H1 (cell line): ENCODE data around the gene SOAT2.

Experiments
- ATF2 ChIP-seq: IDR thresholded peaks from 2 replicates; pipeline ENCODE4 v1.6.1; 2012; ENCODE audit warnings: low read length, inconsistent platforms
- CHD2 ChIP-seq: IDR thresholded peaks from 2 replicates; pipeline ENCODE4 v1.6.1; 2012; ENCODE audit warnings: low read length, improper control_type of control experiment
- CTCF ChIP-seq, 3 experiments: IDR thresholded peaks; 1 replicate in 2 of 3; 2 replicates in 1 of 3; pipeline versions ENCODE4 v1.5.1 to v1.6.1; 2011; ENCODE audit warnings: low read length in 3 of 3, mild to moderate bottlenecking in 3 of 3, inconsistent platforms in 2 of 3, low read depth in 1 of 3, moderate library complexity in 1 of 3; ENCODE audit not compliant: insufficient read depth in 1 of 3; ENCODE audit errors: control extremely low read depth in 1 of 3
- EZH2 ChIP-seq: fragments of 200-600 bp; sonication (generic); IDR thresholded peaks from 2 replicates; pipeline ENCODE4 v1.7.1; 2012; ENCODE audit warnings: low read depth, mild to moderate bottlenecking, moderate library complexity, low read length, inconsistent platforms; ENCODE audit not compliant: severe bottlenecking
- POLR2A ChIP-seq, 2 experiments: IDR thresholded peaks; 1 replicate in 1 of 2; 2 replicates in 1 of 2; pipeline ENCODE4 v1.6.1; 2011; ENCODE audit warnings: low read depth in 2 of 2, low read length in 2 of 2, mild to moderate bottlenecking in 2 of 2; ENCODE audit errors: control extremely low read depth in 1 of 2
- TAF1 ChIP-seq: IDR thresholded peaks from 2 replicates; pipeline ENCODE4 v1.6.1; 2011; ENCODE audit warnings: mild to moderate bottlenecking, low read depth, low read length
- TEAD4 ChIP-seq: IDR thresholded peaks from 2 replicates; pipeline ENCODE4 v1.6.1; 2012; ENCODE audit warnings: low read depth, low read length, inconsistent platforms, mixed read lengths

DNA sequence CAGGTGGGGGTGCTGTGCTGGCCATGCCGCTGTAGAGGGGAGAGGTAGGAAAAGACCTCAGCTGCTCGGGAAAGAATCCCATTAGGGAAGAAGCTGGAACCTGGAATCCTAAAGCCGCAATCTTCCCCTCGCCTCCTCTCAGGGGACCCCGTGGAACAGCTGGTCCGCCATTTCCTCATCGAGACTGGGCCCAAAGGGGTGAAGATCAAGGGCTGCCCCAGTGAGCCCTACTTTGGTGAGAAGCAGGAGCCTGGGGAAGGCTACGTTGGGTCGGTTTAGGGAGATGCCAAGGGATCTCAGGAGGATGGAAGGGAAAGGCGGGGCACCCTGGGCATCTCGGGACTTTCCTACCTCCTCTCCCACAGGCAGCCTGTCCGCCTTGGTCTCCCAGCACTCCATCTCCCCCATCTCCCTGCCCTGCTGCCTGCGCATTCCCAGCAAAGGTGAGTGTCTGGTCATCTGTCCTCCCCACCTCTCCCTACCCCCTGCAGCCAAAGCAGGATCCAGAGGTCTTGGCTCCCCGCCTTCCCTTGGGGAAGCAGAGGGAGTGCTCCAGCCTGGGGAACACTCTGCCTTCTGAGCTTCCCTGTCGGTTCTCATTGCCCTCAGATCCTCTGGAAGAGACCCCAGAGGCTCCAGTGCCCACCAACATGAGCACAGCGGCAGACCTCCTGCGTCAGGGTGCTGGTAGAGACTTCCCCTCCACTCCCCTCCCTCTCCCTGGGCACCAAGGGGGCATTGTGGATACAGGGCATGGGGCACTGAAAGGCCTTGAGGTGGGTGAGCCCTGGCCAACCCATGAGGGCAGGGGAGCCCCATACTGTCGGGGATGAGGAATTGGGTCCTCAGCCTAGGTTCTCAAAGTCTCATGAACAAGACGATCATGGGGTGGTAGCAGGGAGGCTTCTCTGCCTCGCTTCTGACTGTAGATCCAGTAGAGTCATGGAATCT is 41.0 kb upstream of the SOAT2 start:
- TF ChIP-seq EZH2 (no peak), POLR2A (IDR thresholded peaks at IDR 0.05; ENCODE audit: control extremely low read depth in 1 of 2, low read depth in 2 of 2, low read length in 2 of 2) (no peak), ATF2 (no peak), CHD2 (no peak), CTCF (IDR thresholded peaks at IDR 0.05; ENCODE audit: control extremely low read depth in 1 of 3, insufficient read depth in 1 of 3, low read depth in 1 of 3, low read length in 3 of 3) (no peak), TEAD4 (no peak), TAF1 (no peak)
